B cell (primary cell): ENCODE results near the gene QSOX1. TPM values are rescaled to one million over a fixed set of nuclear protein-coding genes. Genes with fewer than 3 reads are reported as not detected.

Experiments used
- ATAC-seq: fragments of 200-7000 bp; cut with Tn5 transposase; one replicate; pipeline ENCODE4 v1.10.0; 2021; ENCODE audit warnings: low read depth, mild to moderate bottlenecking, moderate number of reproducible peaks, moderate library complexity
- CTCF ChIA-PET: fragments of 350-600 bp; sonication (Branson Sonifier 250); formaldehyde crosslinking; loops from one replicate; lab custom pipeline; 2021; ENCODE audit warnings: antibody characterized with exemption, inconsistent platforms; lab: Charles Lee
- POLR2A ChIA-PET: fragments of 350-600 bp; sonication (Branson Sonifier 250); formaldehyde crosslinking; loops from one replicate; lab custom pipeline; 2021; ENCODE audit warnings: antibody characterized with exemption; lab: Charles Lee
- DNase-seq: peaks from one replicate; pipeline ENCODE4 v3.0.0; 2013
- H2AFZ ChIP-seq: 2 replicates; pipeline ENCODE4 v1.6.1; 2012; ENCODE audit warnings: mild to moderate bottlenecking, low read depth, low read length; ENCODE audit not compliant: insufficient read depth, poor library complexity, severe bottlenecking
- H3K27ac ChIP-seq, 2 donors: 1 replicate in 1 of 2; 2 replicates in 1 of 2; pipeline ENCODE4 v1.5.1; 2012 to 2013; ENCODE audit warnings: low read length in 2 of 2, mild to moderate bottlenecking in 2 of 2, moderate library complexity in 1 of 2
- H3K27me3 ChIP-seq, 4 experiments: fragments of 200-600 bp in 1 of 4; sonication (generic) in 1 of 4; replicated peaks in 1 of 4; 1 replicate in 2 of 4; 2 replicates in 2 of 4; pipeline versions ENCODE4 v1.6.1 to v1.7.0; 2013 to 2016; ENCODE audit warnings: low read length in 3 of 4, mild to moderate bottlenecking in 2 of 4, mixed read lengths in 1 of 4, moderate library complexity in 1 of 4; ENCODE audit not compliant: insufficient read depth in 4 of 4, control insufficient read depth in 3 of 4; ENCODE audit errors: control extremely low read depth in 1 of 4
- H3K36me3 ChIP-seq, 2 experiments: replicated peaks in 1 of 2; 1 replicate in 1 of 2; 2 replicates in 1 of 2; pipeline versions ENCODE4 v1.6.1 to v1.7.1; 2013; ENCODE audit warnings: low read length in 1 of 2; ENCODE audit not compliant: insufficient read depth in 2 of 2, control insufficient read depth in 1 of 2; ENCODE audit errors: control extremely low read depth in 1 of 2, extremely low read depth in 1 of 2
- H3K4me1 ChIP-seq, 2 donors: fragments of 200-600 bp in 1 of 2; sonication (generic) in 1 of 2; 1 replicate in 1 of 2; 2 replicates in 1 of 2; pipeline versions ENCODE4 v1.5.1 to v1.6.1; 2013 to 2017; ENCODE audit warnings: low read length in 2 of 2; ENCODE audit not compliant: control insufficient read depth in 2 of 2, insufficient read depth in 2 of 2
- H3K4me2 ChIP-seq: replicated peaks from 2 replicates; pipeline ENCODE3; 2012; ENCODE audit warnings: mild to moderate bottlenecking, low read depth, low read length; ENCODE audit not compliant: poor library complexity, severe bottlenecking
- H3K4me3 ChIP-seq, 5 experiments: fragments of 200-600 bp in 1 of 5; sonication (generic) in 1 of 5; 1 replicate in 3 of 5; 2 replicates in 2 of 5; pipeline versions ENCODE4 v1.5.1 to v1.7.0; 2011 to 2016; ENCODE audit warnings: low read length in 4 of 5, mild to moderate bottlenecking in 4 of 5, low read depth in 2 of 5, control low read depth in 1 of 5, moderate library complexity in 1 of 5; ENCODE audit not compliant: insufficient read depth in 1 of 5; ENCODE audit errors: control extremely low read depth in 1 of 5, extremely low read depth in 1 of 5
- H3K79me2 ChIP-seq: fragments of 200-600 bp; sonication (generic); one replicate; pipeline ENCODE4 v1.6.0; 2016; ENCODE audit warnings: low read length; ENCODE audit not compliant: control insufficient read depth, insufficient read depth
- H3K9ac ChIP-seq: fragments of 200-600 bp; sonication (generic); 2 replicates; pipeline ENCODE4 v1.6.1; 2017; ENCODE audit warnings: mild to moderate bottlenecking, low read length, moderate library complexity
- H3K9me3 ChIP-seq, 3 donors: one replicate each; pipeline versions ENCODE4 v1.6.1 to v1.7.1; 2013; ENCODE audit warnings: low read length in 2 of 3; ENCODE audit not compliant: control insufficient read depth in 2 of 3, insufficient read depth in 1 of 3; ENCODE audit errors: control extremely low read depth in 1 of 3
- H4K20me1 ChIP-seq: 2 replicates; pipeline ENCODE4 v1.6.0; 2012; ENCODE audit warnings: mild to moderate bottlenecking, low read length; ENCODE audit not compliant: insufficient read depth, control insufficient read depth, poor library complexity, severe bottlenecking
- H3K27ac Mint-ChIP-seq: one replicate; pipeline ENCODE4 v1.8.0; 2021; ENCODE audit warnings: mixed read lengths
- H3K27me3 Mint-ChIP-seq: one replicate; pipeline ENCODE4 v1.8.0; 2021; ENCODE audit warnings: mixed read lengths
- H3K4me1 Mint-ChIP-seq: one replicate; pipeline ENCODE4 v1.8.0; 2021; ENCODE audit warnings: mixed read lengths
- H3K4me3 Mint-ChIP-seq: one replicate; pipeline ENCODE4 v1.8.0; 2021; ENCODE audit warnings: mixed read lengths
- H3K9me3 Mint-ChIP-seq: one replicate; pipeline ENCODE4 v1.8.0; 2022; ENCODE audit warnings: mixed read lengths; ENCODE audit not compliant: insufficient read depth
- CTCF ChIP-seq: fragments of 200-600 bp; IDR thresholded peaks from one replicate; pipeline ENCODE4 v1.8.0; 2022; ENCODE audit warnings: antibody characterized with exemption, mild to moderate bottlenecking
- EZH2 ChIP-seq: IDR thresholded peaks from 2 replicates; pipeline ENCODE4 v1.6.1; 2012; ENCODE audit warnings: borderline replicate concordance, low read depth, mild to moderate bottlenecking, moderate library complexity, low read length; ENCODE audit not compliant: insufficient read depth, poor library complexity, severe bottlenecking
- WGBS: methylation state at CpG from one replicate; pipeline ENCODE4 v1.1.5; 2013; ENCODE audit warnings: missing lambda C conversion rate; ENCODE audit not compliant: insufficient coverage; 5-methylcytosine and 5-hydroxymethylcytosine counted together
- intact Hi-C: fragments of 100-400 bp; cut with micrococcal nuclease; formaldehyde crosslinking; loops from one replicate; pipeline ENCODE4 v1.10.0; 2022
- polyA plus RNA-seq: library from polyadenylated mRNA; depleted of rRNA; stranded (reverse); fragments of >200 nt; gene quantifications from 2 replicates; pipeline ENCODE4 v1.2.3, GENCODE V29; 2012
- total RNA-seq, 2 donors: library from RNA; stranded (reverse); fragments of 120-200 nt in 1 of 2; gene quantifications; 1 replicate in 1 of 2; 2 replicates in 1 of 2; pipeline versions ENCODE4 v1.2.3 to v1.2.4, GENCODE V29; 2013 to 2022

Gene QSOX1
- total and polyA plus RNA-seq, 2 donors (not counting 1 experiment from before 2014, with no cell fraction given) = 11.4 to 20.6 TPM

DNA sequence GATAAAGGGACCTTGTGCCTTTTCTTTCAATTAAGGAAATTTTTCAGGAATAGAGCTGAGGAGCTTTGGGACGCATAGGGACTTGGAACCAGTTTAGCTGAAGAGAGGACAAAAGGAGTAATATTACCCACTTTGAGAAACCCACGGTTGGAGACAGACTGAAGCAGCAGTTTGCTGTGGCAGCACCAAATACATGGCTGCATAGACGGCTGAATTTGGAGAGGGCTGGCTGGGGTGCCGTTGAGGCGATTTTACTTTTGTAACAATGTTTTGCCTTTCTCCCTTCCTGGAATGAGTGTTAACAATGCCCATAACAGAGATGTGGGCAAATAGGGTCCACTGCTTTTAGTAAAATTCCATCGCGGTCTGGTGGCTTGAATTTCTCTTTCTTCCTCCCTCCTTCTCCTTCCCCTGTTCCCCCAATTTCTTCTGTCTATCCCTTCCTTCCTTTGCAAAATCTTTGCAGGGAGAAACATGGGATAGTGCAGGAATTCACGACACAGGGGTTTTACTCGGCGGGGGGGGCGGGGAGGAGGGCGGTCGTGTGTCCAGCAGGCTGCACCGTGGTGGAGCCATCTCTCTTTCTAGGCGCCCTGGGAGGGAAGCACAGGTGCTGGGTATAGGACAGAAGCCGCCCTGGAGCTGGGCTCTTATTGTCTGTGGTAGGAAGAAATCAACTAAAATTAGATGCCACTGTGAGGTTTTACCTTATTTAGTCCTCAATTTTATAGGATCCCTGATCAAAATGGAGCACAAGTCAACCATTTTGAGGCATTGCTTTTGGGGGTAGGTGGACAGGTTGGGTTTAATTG lies 82.2 kb downstream of the QSOX1 start:
- H3K4me1 Mint-ChIP-seq = peaks cover 30% of the 10 kb centered on the region
- Histone ChIP-seq H3K4me2 (no peak overlapping the region), H3K36me3 (no peaks in the 10 kb centered on the region), H3K4me3 (no peak overlapping the region), H4K20me1 (no peaks in the 10 kb centered on the region), H3K9ac (no peak overlapping the region), H2AFZ (no peak overlapping the region), H3K4me1 (peaks cover 32 to 47% of the 10 kb centered on the region in 2 donors), H3K27me3 (peaks cover 0 to 88% (median 79%) of the 10 kb centered on the region in 4 experiments), H3K27ac (no peak overlapping the region), H3K9me3 (peaks cover 0 to 40% (median 0%) of the 10 kb centered on the region in 3 donors), H3K79me2 (no peaks in the 10 kb centered on the region)
- ChIA-PET CTCF (no interaction called here), POLR2A (no interaction called here)
- ATAC-seq = no peak
- intact Hi-C loops = no loop called here
- TF ChIP-seq CTCF (no peak), EZH2 (no peak)
- no peak overlapping the region for H3K4me3 Mint-ChIP-seq
- H3K27ac Mint-ChIP-seq = no peak overlapping the region
- no peak for DNase-seq
- 8% methylated on average over 10 of the region's 16 CpGs for WGBS
- no peaks in the 10 kb centered on the region for H3K9me3 Mint-ChIP-seq
- peaks cover 85% of the 10 kb centered on the region for H3K27me3 Mint-ChIP-seq

DNA sequence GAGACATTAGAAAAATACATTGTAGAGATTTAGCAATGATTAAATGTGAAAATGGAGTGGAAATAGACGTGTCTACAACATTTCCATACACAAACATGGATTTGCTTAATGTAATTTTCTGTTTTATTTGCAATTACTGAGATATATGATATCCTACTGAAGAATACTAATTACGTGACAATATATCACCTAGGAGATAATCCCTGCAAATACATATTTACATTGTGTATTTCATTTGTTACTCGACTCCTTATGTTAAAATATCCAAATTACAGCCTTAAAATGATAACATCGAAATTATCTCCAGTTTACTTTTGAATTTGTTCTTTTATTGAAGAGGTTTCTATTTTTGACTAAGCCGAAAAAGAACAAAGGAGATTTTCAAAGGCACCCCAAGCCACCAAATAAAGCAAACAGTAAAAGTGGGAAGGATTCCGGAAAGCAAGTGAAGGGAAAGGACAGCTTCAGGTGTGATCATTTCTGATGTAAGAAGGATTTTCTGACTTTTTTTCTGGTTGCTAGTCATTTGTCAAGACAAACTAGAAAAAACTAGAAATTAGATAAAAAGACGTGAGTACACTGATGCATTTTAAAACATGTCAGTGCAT lies 83.3 kb downstream of the QSOX1 start:
- DNase-seq = no peak
- Mint-ChIP-seq H3K4me1 (peaks cover 27% of the 10 kb centered on the region), H3K9me3 (no peaks in the 10 kb centered on the region), H3K27ac (no peak overlapping the region), H3K27me3 (peaks cover 85% of the 10 kb centered on the region), H3K4me3 (no peak overlapping the region)
- WGBS = no CpG with 5 or more reads among the region's 7 CpGs
- intact Hi-C loops = no loop called here
- Histone ChIP-seq H3K4me2 (no peak overlapping the region), H3K9me3 (peaks cover 0 to 29% (median 0%) of the 10 kb centered on the region in 3 donors), H3K27ac (no peak overlapping the region), H3K9ac (no peak overlapping the region), H3K27me3 (peaks cover 0 to 78% (median 73%) of the 10 kb centered on the region in 4 experiments), H3K4me3 (no peak overlapping the region), H4K20me1 (no peaks in the 10 kb centered on the region), H3K4me1 (peaks cover 28 to 38% of the 10 kb centered on the region in 2 donors), H3K79me2 (no peaks in the 10 kb centered on the region), H3K36me3 (no peaks in the 10 kb centered on the region), H2AFZ (no peak overlapping the region)
- CTCF ChIA-PET = no interaction called here
- POLR2A ChIA-PET = no interaction called here
- TF ChIP-seq EZH2 = no peak
- TF ChIP-seq CTCF = no peak
- no peak for ATAC-seq
